Upper lobe of right lung (tissue), 1 donor: ENCODE results near the gene SDK2. TPM values are rescaled to one million over a fixed set of nuclear protein-coding genes. Genes with fewer than 3 reads are reported as not detected.

Experiments
- ATAC-seq: fragments of 200-7000 bp; cut with Tn5 transposase; one replicate; pipeline ENCODE4 v1.9.1; 2020; ENCODE audit warnings: mild to moderate bottlenecking, moderate library complexity
- DNase-seq: peaks from one replicate; pipeline ENCODE4 v3.0.0-alpha.2; 2020
- H3K27ac ChIP-seq: fragments of 200-600 bp; one replicate; pipeline ENCODE4 v1.8.0; 2022
- H3K27me3 ChIP-seq: fragments of 200-600 bp; one replicate; pipeline ENCODE4 v1.8.0; 2022; ENCODE audit warnings: mild to moderate bottlenecking
- H3K36me3 ChIP-seq: fragments of 200-600 bp; one replicate; pipeline ENCODE4 v1.8.0; 2022
- H3K4me1 ChIP-seq: fragments of 200-600 bp; one replicate; pipeline ENCODE4 v1.8.0; 2022
- H3K4me3 ChIP-seq: fragments of 200-600 bp; one replicate; pipeline ENCODE4 v1.8.0; 2022; ENCODE audit warnings: mild to moderate bottlenecking
- H3K9me3 ChIP-seq: fragments of 200-600 bp; one replicate; pipeline ENCODE4 v1.8.0; 2022
- intact Hi-C: fragments of 100-400 bp; cut with DNase I; formaldehyde crosslinking; loops from one replicate; pipeline ENCODE4 v1.11.0; 2022
- total RNA-seq: library from RNA; stranded (reverse); fragmentation: NEBNext Ultra II Directional; extraction: Animal tissue kit (Norgen Biotek cat#: 25700); gene quantifications from one replicate; pipeline ENCODE4 v1.2.1, GENCODE V29; 2021
- TF ChIP-seq, protein P1 (sequence below): fragments of 200-600 bp; IDR thresholded peaks from one replicate; pipeline ENCODE4 v1.8.0; 2022; ENCODE audit warnings: antibody characterized with exemption
- donor health status: DM: no; HTN: yes; CAD: no; lungs with severe emphysema.

SDK2 gene
- total RNA-seq, 1 donor from 2014 or later, result 2.3 TPM

DNA sequence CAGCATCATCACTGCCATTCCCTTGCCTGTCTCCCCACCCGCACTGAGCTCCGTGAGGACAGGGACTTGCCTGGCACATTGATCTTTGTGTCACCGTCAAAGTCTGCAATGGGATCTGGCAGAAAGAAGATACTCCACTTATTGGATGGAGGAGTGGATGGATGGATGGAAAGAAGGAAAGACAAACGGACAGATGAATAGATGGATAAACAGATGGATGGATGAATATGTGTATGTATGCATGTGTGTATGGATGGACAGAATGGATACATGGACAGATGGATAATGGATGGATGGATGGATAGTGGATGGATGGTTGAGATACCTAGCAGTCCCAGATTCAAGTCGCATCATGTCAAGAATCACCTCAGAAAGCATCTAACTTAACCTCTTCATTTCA lies 99.9 kb downstream of the SDK2 start:
- H3K4me1 ChIP-seq, result no peaks in the 10 kb centered on the region
- no peak overlapping the region for H3K27ac ChIP-seq
- ATAC-seq, result no peak
- H3K9me3 ChIP-seq, result no peaks in the 10 kb centered on the region
- TF ChIP-seq, protein P1, sequence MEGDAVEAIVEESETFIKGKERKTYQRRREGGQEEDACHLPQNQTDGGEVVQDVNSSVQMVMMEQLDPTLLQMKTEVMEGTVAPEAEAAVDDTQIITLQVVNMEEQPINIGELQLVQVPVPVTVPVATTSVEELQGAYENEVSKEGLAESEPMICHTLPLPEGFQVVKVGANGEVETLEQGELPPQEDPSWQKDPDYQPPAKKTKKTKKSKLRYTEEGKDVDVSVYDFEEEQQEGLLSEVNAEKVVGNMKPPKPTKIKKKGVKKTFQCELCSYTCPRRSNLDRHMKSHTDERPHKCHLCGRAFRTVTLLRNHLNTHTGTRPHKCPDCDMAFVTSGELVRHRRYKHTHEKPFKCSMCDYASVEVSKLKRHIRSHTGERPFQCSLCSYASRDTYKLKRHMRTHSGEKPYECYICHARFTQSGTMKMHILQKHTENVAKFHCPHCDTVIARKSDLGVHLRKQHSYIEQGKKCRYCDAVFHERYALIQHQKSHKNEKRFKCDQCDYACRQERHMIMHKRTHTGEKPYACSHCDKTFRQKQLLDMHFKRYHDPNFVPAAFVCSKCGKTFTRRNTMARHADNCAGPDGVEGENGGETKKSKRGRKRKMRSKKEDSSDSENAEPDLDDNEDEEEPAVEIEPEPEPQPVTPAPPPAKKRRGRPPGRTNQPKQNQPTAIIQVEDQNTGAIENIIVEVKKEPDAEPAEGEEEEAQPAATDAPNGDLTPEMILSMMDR, result no peak
- intact Hi-C loops, result no loop called here
- no peak for DNase-seq
- no peak overlapping the region for H3K4me3 ChIP-seq
- H3K27me3 ChIP-seq, result peaks cover 9% of the 10 kb centered on the region
- H3K36me3 ChIP-seq, result no peaks in the 10 kb centered on the region

- ATAC-seq, result no peak
- H3K36me3 ChIP-seq, result no peaks in the 10 kb centered on the region
- intact Hi-C loops, result no loop called here
- DNase-seq, result no peak
- H3K4me3 ChIP-seq, result no peak overlapping the region
- no peaks in the 10 kb centered on the region for H3K4me1 ChIP-seq
- no peaks in the 10 kb centered on the region for H3K9me3 ChIP-seq
- H3K27me3 ChIP-seq, result no peaks in the 10 kb centered on the region
- TF ChIP-seq, protein P1, result no peak
- no peak overlapping the region for H3K27ac ChIP-seq
These were observed 101.9 kb downstream of the SDK2 start for GRCh38 chr17:73542323-73542722.

DNA sequence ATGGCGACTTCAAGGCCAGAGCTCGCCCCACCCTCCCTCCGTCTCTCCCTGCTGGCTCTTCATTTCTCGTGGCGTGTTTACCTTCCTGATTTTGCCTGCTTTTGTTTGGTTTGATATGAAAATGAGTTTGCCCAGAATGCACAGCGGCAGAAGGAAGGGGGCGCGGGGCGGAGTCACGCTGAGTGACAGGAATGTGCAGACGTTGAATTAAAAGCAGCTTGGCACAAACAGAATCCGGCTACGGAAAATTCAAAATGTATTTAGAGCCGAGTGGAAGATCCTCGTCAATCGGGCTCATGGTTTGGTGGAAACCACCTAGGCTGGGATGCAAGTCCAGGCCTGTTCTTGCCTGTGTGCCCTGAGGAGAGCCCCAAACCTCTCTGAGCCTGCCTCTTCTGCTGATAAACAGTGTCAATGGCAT lies 102.7 kb downstream of the SDK2 start:
- intact Hi-C loops, result no loop called here
- Histone ChIP-seq H3K4me3 (no peak overlapping the region), H3K4me1 (no peaks in the 10 kb centered on the region), H3K27ac (no peak overlapping the region), H3K27me3 (peaks cover under 1% of the 10 kb centered on the region), H3K36me3 (no peaks in the 10 kb centered on the region), H3K9me3 (no peaks in the 10 kb centered on the region)
- TF ChIP-seq, protein P1, result no peak
- no peak for DNase-seq
- no peak for ATAC-seq

DNA sequence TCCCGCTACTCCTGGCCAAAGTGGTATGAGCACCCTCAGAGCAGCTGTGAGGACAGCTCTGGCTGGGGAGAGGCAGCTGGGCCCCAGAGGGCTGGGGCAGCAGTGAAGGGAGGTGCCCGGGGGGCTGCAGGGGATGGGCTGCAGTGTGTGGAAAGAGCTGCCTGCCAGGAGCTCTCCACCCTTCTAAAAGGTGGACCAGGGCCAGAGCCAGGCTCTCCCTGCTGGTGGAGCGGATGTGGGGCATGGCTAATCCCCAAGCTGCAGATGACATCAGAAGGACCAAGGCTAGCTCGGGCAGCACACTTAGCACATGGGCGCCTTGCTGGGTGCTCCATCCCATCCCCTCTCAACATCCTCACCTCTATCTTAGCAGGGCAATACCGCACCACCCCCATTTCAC lies 103.1 kb downstream of the SDK2 start:
- TF ChIP-seq, protein P1, result no peak
- no peak overlapping the region for H3K27ac ChIP-seq
- H3K9me3 ChIP-seq, result no peaks in the 10 kb centered on the region
- H3K4me1 ChIP-seq, result no peaks in the 10 kb centered on the region
- H3K36me3 ChIP-seq, result no peaks in the 10 kb centered on the region
- ATAC-seq, result no peak
- no peak for DNase-seq
- H3K27me3 ChIP-seq, result peaks cover 4% of the 10 kb centered on the region
- intact Hi-C loops, result no loop called here
- H3K4me3 ChIP-seq, result no peak overlapping the region

DNA sequence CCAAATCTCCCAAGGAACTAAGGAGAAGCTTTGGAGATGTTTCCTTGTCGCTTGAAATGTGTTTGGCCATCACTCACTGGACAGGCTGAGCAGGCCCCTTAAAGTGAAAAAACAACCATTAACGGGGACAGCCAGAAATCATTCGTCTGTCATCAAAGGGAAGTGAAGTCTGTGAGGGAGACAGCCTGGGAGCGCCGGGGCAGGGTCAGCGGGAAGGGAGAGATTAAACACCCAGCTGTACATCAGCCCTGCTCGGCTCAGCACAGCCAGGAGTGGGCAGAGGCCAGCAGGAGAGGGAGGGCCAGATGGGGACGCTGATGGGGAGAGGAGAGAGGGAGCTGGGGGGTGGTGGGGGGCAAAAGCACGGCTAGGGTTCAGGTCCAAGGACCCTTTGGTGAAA lies 105.1 kb downstream of the SDK2 start:
- TF ChIP-seq, protein P1, result no peak
- Histone ChIP-seq H3K36me3 (no peaks in the 10 kb centered on the region), H3K27me3 (peaks cover 4% of the 10 kb centered on the region), H3K27ac (no peak overlapping the region), H3K9me3 (no peaks in the 10 kb centered on the region), H3K4me1 (no peaks in the 10 kb centered on the region), H3K4me3 (no peak overlapping the region)
- DNase-seq, result no peak
- no peak for ATAC-seq
- intact Hi-C loops, result no loop called here

DNA sequence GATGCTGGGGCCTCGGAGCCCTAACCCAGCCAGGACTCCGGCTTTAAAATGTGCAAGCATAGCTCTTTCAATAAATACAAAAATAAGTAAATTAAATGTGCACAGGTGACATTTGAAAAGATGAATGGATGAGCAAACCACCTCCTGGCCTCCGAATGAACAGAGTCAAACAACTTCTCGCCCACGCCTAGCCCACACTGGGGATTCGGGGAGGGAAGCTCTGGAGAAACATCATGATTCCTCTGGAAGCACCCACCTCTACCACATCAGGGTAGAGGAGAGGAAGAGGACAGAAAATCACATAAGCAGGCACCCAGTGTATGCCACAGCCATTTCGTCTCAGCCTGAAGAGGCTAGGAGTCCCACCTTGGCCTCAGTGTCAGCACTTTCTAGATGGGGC lies 105.8 kb downstream of the SDK2 start:
- TF ChIP-seq, protein P1, result no peak
- Histone ChIP-seq H3K4me3 (no peak overlapping the region), H3K9me3 (no peaks in the 10 kb centered on the region), H3K4me1 (no peaks in the 10 kb centered on the region), H3K27me3 (peaks cover 4% of the 10 kb centered on the region), H3K27ac (no peak overlapping the region), H3K36me3 (no peaks in the 10 kb centered on the region)
- DNase-seq (no peak), ATAC-seq (no peak)
- intact Hi-C loops, result no loop called here
